SK-N-SH (cell line): Measurements from ENCODE around the gene GAS7. TPM values are rescaled to one million over a fixed set of nuclear protein-coding genes. Genes with fewer than 3 reads are reported as not detected.

Source experiments
- CTCF ChIA-PET: fragments of 300-600, 350-600 bp; formaldehyde crosslinking; extraction: SDS; loops from one replicate; lab custom pipeline; 2021; lab: Yijun Ruan, JAX
- POLR2A ChIA-PET: fragments of 350-600 bp; sonication (Branson Sonifier 250); formaldehyde crosslinking; extraction: SDS; loops from one replicate; lab custom pipeline; 2020; ENCODE audit warnings: antibody characterized with exemption, inconsistent platforms; lab: Yijun Ruan, JAX
- DNase-seq: peaks from one replicate; pipeline ENCODE4 v3.0.0; 2012
- H2AFZ ChIP-seq: fragments of 200-600 bp; sonication (generic); 2 replicates; pipeline ENCODE4 v1.8.1; 2016; ENCODE audit warnings: antibody characterized with exemption, mild to moderate bottlenecking, low read depth
- H3F3A ChIP-seq: fragments of 200-600 bp; sonication (generic); replicated peaks from 2 replicates; pipeline ENCODE3; 2016; ENCODE audit warnings: antibody characterized with exemption, mild to moderate bottlenecking; ENCODE audit not compliant: insufficient read depth
- H3K27ac ChIP-seq, 2 experiments: fragments of 200-500 bp in 1 of 2; fragments of 200-600 bp in 1 of 2; sonication (Bioruptor generic) in 1 of 2; sonication (generic), shearing (Covaris generic) in 1 of 2; 2 replicates each; pipeline versions ENCODE4 v1.5.1 to v1.6.1; 2014 to 2016; ENCODE audit warnings: low read depth in 2 of 2, inconsistent platforms in 1 of 2, low read length in 1 of 2, mild to moderate bottlenecking in 1 of 2, mixed read lengths in 1 of 2
- H3K27me3 ChIP-seq: fragments of 200-600 bp; sonication (generic), shearing (Covaris generic); 2 replicates; pipeline ENCODE4 v1.6.1; 2016; ENCODE audit warnings: mixed run types; ENCODE audit not compliant: insufficient read depth
- H3K36me3 ChIP-seq, 2 experiments: fragments of 200-500 bp in 1 of 2; fragments of 200-600 bp in 1 of 2; sonication (Bioruptor generic) in 1 of 2; sonication (generic) in 1 of 2; replicated peaks in 1 of 2; 2 replicates each; pipeline versions ENCODE3 to v1.5.1; 2014 to 2016; ENCODE audit warnings: low read length in 1 of 2, mild to moderate bottlenecking in 1 of 2; ENCODE audit not compliant: insufficient read depth in 2 of 2, control insufficient read depth in 1 of 2
- H3K4me1 ChIP-seq, 2 experiments: fragments of 200-500 bp in 1 of 2; fragments of 200-600 bp in 1 of 2; sonication (Bioruptor generic) in 1 of 2; sonication (generic), shearing (Covaris generic) in 1 of 2; 2 replicates each; pipeline versions ENCODE4 v1.5.1 to v1.6.1; 2014 to 2016; ENCODE audit warnings: low read depth in 1 of 2, low read length in 1 of 2, mixed run types in 1 of 2; ENCODE audit not compliant: insufficient read depth in 2 of 2, control insufficient read depth in 1 of 2
- H3K4me2 ChIP-seq: fragments of 200-600 bp; sonication (generic), shearing (Covaris generic); 2 replicates; pipeline ENCODE4 v1.6.1; 2017; ENCODE audit warnings: mixed run types
- H3K4me3 ChIP-seq, 2 experiments: fragments of 200-500 bp in 1 of 2; fragments of 200-600 bp in 1 of 2; sonication (Bioruptor generic) in 1 of 2; sonication (generic), shearing (Covaris generic) in 1 of 2; 2 replicates each; pipeline versions ENCODE4 v1.5.1 to v1.8.1; 2014 to 2016; ENCODE audit warnings: low read depth in 2 of 2, inconsistent platforms in 1 of 2, low read length in 1 of 2, mild to moderate bottlenecking in 1 of 2, mixed read lengths in 1 of 2, moderate library complexity in 1 of 2
- H3K79me2 ChIP-seq: fragments of 200-600 bp; sonication (generic); 2 replicates; pipeline ENCODE4 v1.8.1; 2017; ENCODE audit warnings: mild to moderate bottlenecking; ENCODE audit not compliant: insufficient read depth
- H3K9ac ChIP-seq: fragments of 200-600 bp; sonication (generic); 2 replicates; pipeline ENCODE4 v1.6.1; 2017; ENCODE audit warnings: mixed run types
- H3K9me2 ChIP-seq: fragments of 200-600 bp; sonication (generic); 2 replicates; pipeline ENCODE4 v1.6.1; 2017; ENCODE audit warnings: mixed run types
- H3K9me3 ChIP-seq: fragments of 200-600 bp; sonication (generic); 2 replicates; pipeline ENCODE4 v1.6.1; 2017; ENCODE audit warnings: mixed run types, mild to moderate bottlenecking, moderate library complexity
- H4K20me1 ChIP-seq: fragments of 200-600 bp; sonication (generic); 2 replicates; pipeline ENCODE4 v1.6.1; 2017; ENCODE audit warnings: mild to moderate bottlenecking, mixed run types; ENCODE audit not compliant: insufficient read depth
- FOXJ3 ChIP-seq: sonication (generic); formaldehyde crosslinking; IDR thresholded peaks from 2 replicates; pipeline ENCODE4 v1.5.1; 2020; ENCODE audit warnings: mild to moderate bottlenecking, missing genetic modification reagents
- GABPA ChIP-seq: IDR thresholded peaks from 2 replicates; pipeline ENCODE4 v1.4.0; 2012; ENCODE audit warnings: low read depth, mild to moderate bottlenecking
- JUND ChIP-seq: IDR thresholded peaks from 2 replicates; pipeline ENCODE4 v1.4.0; 2012
- MEF2A ChIP-seq: IDR thresholded peaks from 2 replicates; pipeline ENCODE4 v1.4.0; 2012; ENCODE audit warnings: low read depth, borderline replicate concordance
- RAD21 ChIP-seq: IDR thresholded peaks from 2 replicates; pipeline ENCODE4 v1.6.1; 2012; ENCODE audit warnings: mild to moderate bottlenecking, low read length
- RCOR1 ChIP-seq: fragments of 150-350 bp; IDR thresholded peaks from 2 replicates; pipeline ENCODE4 v1.6.1; 2017; ENCODE audit warnings: antibody characterized with exemption, low read length
- REST ChIP-seq: IDR thresholded peaks from 2 replicates; pipeline ENCODE4 v1.6.1; 2012; ENCODE audit warnings: mild to moderate bottlenecking, low read depth, low read length, moderate library complexity
- RFX5 ChIP-seq: IDR thresholded peaks from 2 replicates; pipeline ENCODE4 v1.6.1; 2012; ENCODE audit warnings: mild to moderate bottlenecking, improper control_type of control experiment, low read length
- RXRA ChIP-seq: IDR thresholded peaks from 2 replicates; pipeline ENCODE4 v1.4.0; 2012; ENCODE audit warnings: low read depth, mild to moderate bottlenecking, borderline replicate concordance
- SIN3A ChIP-seq: IDR thresholded peaks from 2 replicates; pipeline ENCODE4 v1.6.1; 2012; ENCODE audit warnings: low read depth, mild to moderate bottlenecking, low read length, moderate library complexity, borderline replicate concordance
- TAF1 ChIP-seq: IDR thresholded peaks from 2 replicates; pipeline ENCODE4 v1.6.1; 2012; ENCODE audit warnings: low read depth, mild to moderate bottlenecking, low read length, moderate library complexity, borderline replicate concordance
- TCF12 ChIP-seq: IDR thresholded peaks from 2 replicates; pipeline ENCODE4 v1.4.0; 2012
- TEAD4 ChIP-seq: IDR thresholded peaks from 2 replicates; pipeline ENCODE4 v1.4.0; 2012; ENCODE audit warnings: mild to moderate bottlenecking, borderline replicate concordance; ENCODE audit not compliant: insufficient read depth
- WGBS: methylation state at CpG from one replicate; pipeline ENCODE4 v1.1.6; 2017; ENCODE audit warnings: low lambda C conversion rate; 5-methylcytosine and 5-hydroxymethylcytosine counted together
- polyA plus RNA-seq, 3 experiments: library from polyadenylated mRNA; depleted of rRNA; stranded (reverse); fragments of >200 nt; gene quantifications; 2 replicates each; pipeline ENCODE4 v1.2.3, GENCODE V29; 2012
- TF ChIP-seq, protein P1 (sequence below): IDR thresholded peaks from 2 replicates; pipeline ENCODE4 v1.4.0; 2012; ENCODE audit warnings: low read depth, borderline replicate concordance
- TF ChIP-seq, protein P2 (sequence below): fragments of 200-600 bp; sonication (generic); IDR thresholded peaks from 2 replicates; pipeline ENCODE4 v1.6.1; 2017; ENCODE audit warnings: antibody characterized with exemption, mild to moderate bottlenecking, moderate library complexity

The GAS7 gene
- polyA plus RNA-seq, 1 of the 3 experiments (the other 2 are of a cell fraction): 0.12 TPM

DNA sequence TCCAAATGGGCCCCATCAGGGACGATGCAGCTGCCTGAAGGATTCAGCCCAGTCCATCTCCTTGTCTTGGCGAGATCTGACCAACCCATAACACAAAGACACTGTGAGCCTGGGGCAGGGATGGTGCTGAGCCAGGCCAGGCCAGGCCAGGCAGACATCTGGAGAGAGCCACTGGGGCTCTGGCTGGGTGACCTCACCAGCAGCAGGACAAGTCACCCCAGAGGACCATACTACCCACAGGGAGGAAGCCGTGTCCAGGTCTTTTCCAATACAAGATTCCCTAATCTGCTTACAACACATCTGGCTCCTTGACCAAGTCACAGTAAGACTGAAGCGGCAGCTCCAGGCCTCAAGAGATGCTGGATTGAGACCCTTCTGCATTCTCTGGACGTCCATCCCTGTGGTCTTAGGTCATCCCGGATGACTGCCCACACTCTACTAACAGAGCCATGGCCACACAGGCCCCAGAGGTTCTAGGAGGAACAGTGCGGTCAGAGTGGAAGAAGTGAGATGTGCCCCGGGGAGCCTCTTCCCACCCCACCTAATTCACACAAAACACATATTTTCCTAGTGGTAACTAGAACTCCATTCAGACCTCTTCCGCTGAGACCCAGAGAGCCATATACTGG, 211.5 kb downstream of the GAS7 start (continued):
- TF ChIP-seq, protein P1, sequence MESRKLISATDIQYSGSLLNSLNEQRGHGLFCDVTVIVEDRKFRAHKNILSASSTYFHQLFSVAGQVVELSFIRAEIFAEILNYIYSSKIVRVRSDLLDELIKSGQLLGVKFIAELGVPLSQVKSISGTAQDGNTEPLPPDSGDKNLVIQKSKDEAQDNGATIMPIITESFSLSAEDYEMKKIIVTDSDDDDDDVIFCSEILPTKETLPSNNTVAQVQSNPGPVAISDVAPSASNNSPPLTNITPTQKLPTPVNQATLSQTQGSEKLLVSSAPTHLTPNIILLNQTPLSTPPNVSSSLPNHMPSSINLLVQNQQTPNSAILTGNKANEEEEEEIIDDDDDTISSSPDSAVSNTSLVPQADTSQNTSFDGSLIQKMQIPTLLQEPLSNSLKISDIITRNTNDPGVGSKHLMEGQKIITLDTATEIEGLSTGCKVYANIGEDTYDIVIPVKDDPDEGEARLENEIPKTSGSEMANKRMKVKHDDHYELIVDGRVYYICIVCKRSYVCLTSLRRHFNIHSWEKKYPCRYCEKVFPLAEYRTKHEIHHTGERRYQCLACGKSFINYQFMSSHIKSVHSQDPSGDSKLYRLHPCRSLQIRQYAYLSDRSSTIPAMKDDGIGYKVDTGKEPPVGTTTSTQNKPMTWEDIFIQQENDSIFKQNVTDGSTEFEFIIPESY: no peak
- no peak for TF ChIP-seq GABPA
- no peak for TF ChIP-seq TCF12
- TF ChIP-seq REST: no peak
- TF ChIP-seq RXRA: no peak
- TF ChIP-seq, protein P2, sequence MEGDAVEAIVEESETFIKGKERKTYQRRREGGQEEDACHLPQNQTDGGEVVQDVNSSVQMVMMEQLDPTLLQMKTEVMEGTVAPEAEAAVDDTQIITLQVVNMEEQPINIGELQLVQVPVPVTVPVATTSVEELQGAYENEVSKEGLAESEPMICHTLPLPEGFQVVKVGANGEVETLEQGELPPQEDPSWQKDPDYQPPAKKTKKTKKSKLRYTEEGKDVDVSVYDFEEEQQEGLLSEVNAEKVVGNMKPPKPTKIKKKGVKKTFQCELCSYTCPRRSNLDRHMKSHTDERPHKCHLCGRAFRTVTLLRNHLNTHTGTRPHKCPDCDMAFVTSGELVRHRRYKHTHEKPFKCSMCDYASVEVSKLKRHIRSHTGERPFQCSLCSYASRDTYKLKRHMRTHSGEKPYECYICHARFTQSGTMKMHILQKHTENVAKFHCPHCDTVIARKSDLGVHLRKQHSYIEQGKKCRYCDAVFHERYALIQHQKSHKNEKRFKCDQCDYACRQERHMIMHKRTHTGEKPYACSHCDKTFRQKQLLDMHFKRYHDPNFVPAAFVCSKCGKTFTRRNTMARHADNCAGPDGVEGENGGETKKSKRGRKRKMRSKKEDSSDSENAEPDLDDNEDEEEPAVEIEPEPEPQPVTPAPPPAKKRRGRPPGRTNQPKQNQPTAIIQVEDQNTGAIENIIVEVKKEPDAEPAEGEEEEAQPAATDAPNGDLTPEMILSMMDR: no peak
- TF ChIP-seq JUND: no peak
- no peak for TF ChIP-seq MEF2A
- no peak for TF ChIP-seq SIN3A
- TF ChIP-seq, all 33 proteins: peak for 0

DNA sequence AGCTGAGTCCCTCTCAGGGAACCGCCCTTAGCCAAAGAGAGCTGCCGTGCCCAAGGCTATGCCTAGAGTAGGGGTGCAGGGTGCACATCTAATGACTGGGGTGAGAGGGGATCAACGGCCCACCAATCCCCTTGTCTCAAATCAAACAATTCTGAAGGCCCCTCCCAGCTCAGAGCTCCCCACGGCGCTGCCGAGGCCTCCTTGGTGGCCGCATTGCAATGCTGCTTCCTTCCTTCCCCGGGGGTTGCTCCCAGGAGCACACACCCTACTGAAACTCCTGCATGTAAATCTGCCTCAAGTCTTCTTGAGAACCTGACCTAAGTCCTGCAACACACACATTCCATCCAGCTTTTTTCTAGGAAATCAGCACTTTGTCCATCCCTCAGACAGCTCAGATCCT, 212.8 kb downstream of the GAS7 start:
- Histone ChIP-seq H3F3A (no peaks in the 10 kb centered on the region), H3K4me2 (no peak overlapping the region), H3K9ac (no peak overlapping the region), H3K79me2 (no peaks in the 10 kb centered on the region), H2AFZ (no peak overlapping the region), H3K36me3 (no peaks in the 10 kb centered on the region), H3K27ac (no peak overlapping the region), H4K20me1 (no peaks in the 10 kb centered on the region), H3K4me3 (no peak overlapping the region), H3K27me3 (no peaks in the 10 kb centered on the region; the same call in 1 of the 2 replicates), H3K9me3 (no peaks in the 10 kb centered on the region), H3K4me1 (peaks cover 0 to 3% of the 10 kb centered on the region in 2 experiments; a peak in 1 of 4 replicates), H3K9me2 (no peaks in the 10 kb centered on the region)
- TF ChIP-seq RAD21: no peak
- no peak for TF ChIP-seq FOXJ3 (CRISPR knock-in tag)
- no peak for TF ChIP-seq RFX5
- no peak for TF ChIP-seq TEAD4
- no peak for TF ChIP-seq RCOR1
- TF ChIP-seq JUND: no peak
- no peak for TF ChIP-seq TAF1
- no peak for DNase-seq
- WGBS: 26% methylated on average over 8 of the region's 8 CpGs
- CTCF ChIA-PET: interaction anchor here (0.8 to 1.2 kb wide), 3 partner anchors 17 to 94 kb away, joined by 3 read pairs; no protein-coding TSS in a partner anchor
- POLR2A ChIA-PET: no interaction called here
